Activated CD8-positive, alpha-beta memory T cell treated with anti-CD3 and anti-CD28 coated beads, Interleukin-2, amount 50 U/mL, for 1 hour (primary cell): ENCODE measurements around the gene DOCK1.
"Not testable (repeated sequence)": the region's sequence is repeated elsewhere in the genome, so short reads cannot be mapped to it uniquely, and the experiment has no call there.

Source experiments
- DNase-seq: peaks from one replicate; pipeline ENCODE4 v3.0.0-alpha.2; 2020; ENCODE audit errors: extremely low read depth

DOCK1 gene

GRCh38 chr10:127278001-127278400 is 372.8 kb downstream of the DOCK1 start:
- no peak for DNase-seq

- no peak for DNase-seq
Observed at GRCh38 chr10:127279334-127279774, 374.1 kb downstream of the DOCK1 start.

- DNase-seq, result no peak
Observed at GRCh38 chr10:127280446-127280845, 375.2 kb downstream of the DOCK1 start.

GRCh38 chr10:127283017-127283416 is 377.8 kb downstream of the DOCK1 start:
- DNase-seq, result no peak

GRCh38 chr10:127283576-127283975 is 378.3 kb downstream of the DOCK1 start:
- no peak for DNase-seq

GRCh38 chr10:127290850-127291249 is 385.6 kb downstream of the DOCK1 start:
- no peak for DNase-seq

GRCh38 chr10:127291329-127291728 is 386.1 kb downstream of the DOCK1 start:
- no peak for DNase-seq

- no peak for DNase-seq
Observed at GRCh38 chr10:127292888-127293287, 387.7 kb downstream of the DOCK1 start.

- no peak for DNase-seq
Observed at GRCh38 chr10:127293640-127294039, 388.4 kb downstream of the DOCK1 start.

GRCh38 chr10:127296696-127297095 is 391.5 kb downstream of the DOCK1 start:
- no peak for DNase-seq

- no peak for DNase-seq
Observed at GRCh38 chr10:127298381-127298780, 393.2 kb downstream of the DOCK1 start.

GRCh38 chr10:127299192-127299591 is 394.0 kb downstream of the DOCK1 start:
- not testable (repeated sequence) for DNase-seq

- DNase-seq, result no peak
Observed at GRCh38 chr10:127299956-127300689, 394.9 kb downstream of the DOCK1 start.

- DNase-seq, result no peak
Observed at GRCh38 chr10:127300868-127301321, 395.7 kb downstream of the DOCK1 start.

GRCh38 chr10:127302343-127302742 is 397.1 kb downstream of the DOCK1 start:
- DNase-seq, result no peak

GRCh38 chr10:127303105-127303504 is 397.9 kb downstream of the DOCK1 start:
- DNase-seq, result no peak

- no peak for DNase-seq
Observed at GRCh38 chr10:127303746-127304145, 398.5 kb downstream of the DOCK1 start.

GRCh38 chr10:127306479-127306878 is 401.3 kb downstream of the DOCK1 start:
- DNase-seq, result no peak

- DNase-seq, result no peak
Observed at GRCh38 chr10:127307338-127307737, 402.1 kb downstream of the DOCK1 start.

- DNase-seq, result no peak
Observed at GRCh38 chr10:127308031-127308430, 402.8 kb downstream of the DOCK1 start.

GRCh38 chr10:127309619-127310018 is 404.4 kb downstream of the DOCK1 start:
- DNase-seq, result not testable (repeated sequence)

GRCh38 chr10:127310430-127310829 is 405.2 kb downstream of the DOCK1 start:
- DNase-seq, result no peak

GRCh38 chr10:127310923-127311322 is 405.7 kb downstream of the DOCK1 start:
- DNase-seq, result no peak
